Measurements from ENCODE around the gene ETF1.
A peak's percentile ranks its signal among the peaks of the same experiment; 100 is the strongest.

ETF1 gene

DNA sequence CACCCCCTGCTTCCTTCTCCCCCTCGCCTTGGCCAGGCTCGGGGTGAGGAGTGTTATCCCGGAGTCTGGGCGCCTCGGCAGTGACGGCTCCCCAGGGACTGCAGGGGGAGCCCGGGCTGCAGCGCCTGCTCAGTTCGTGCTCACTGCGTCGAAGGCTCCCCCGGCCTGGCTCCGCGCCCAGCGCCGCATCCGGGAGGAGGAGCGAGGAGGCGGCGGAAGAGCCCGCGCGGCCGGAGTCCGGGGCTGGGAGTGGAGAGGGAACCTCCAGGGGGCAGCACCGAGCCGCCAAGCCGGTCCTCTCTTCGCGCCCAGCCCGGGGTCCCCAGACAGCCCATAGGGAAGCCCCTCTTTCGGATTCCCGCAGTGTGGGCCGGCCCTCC is 79.0 kb downstream of the ETF1 start:
- DNase-seq = peak; percentile 82 to 93
- H4K12ac ChIP-seq (ENCODE audit: low read depth, low read length) = peak overlapping the region; percentile 60
- peak overlapping the region; percentile 94 for H3K27ac ChIP-seq (ENCODE audit: low read depth, low read length)
- H3K4me3 ChIP-seq (ENCODE audit: low read depth, low read length) = peak overlapping the region; percentile 92
- peaks cover 7 to 10% of the 10 kb centered on the region in 2 experiments for H3K36me3 ChIP-seq (ENCODE audit: control insufficient read depth in 1 of 2, insufficient read depth in 2 of 2, low read length in 2 of 2)
- H3K27me3 ChIP-seq (ENCODE audit: insufficient read depth, low read length) = no peaks in the 10 kb centered on the region
- H3K79me2 ChIP-seq (ENCODE audit: control insufficient read depth, insufficient read depth, low read length, poor library complexity) = peaks cover 4% of the 10 kb centered on the region
- H4K91ac ChIP-seq (ENCODE audit: low read depth, low read length) = peak overlapping the region; percentile 47
- H2BK120ac ChIP-seq (ENCODE audit: insufficient read depth, low read length, poor library complexity) = peak overlapping the region; percentile 18
- H2AFZ ChIP-seq (ENCODE audit: insufficient read depth, low read length, poor library complexity) = peak overlapping the region; percentile 74
- no CpG with 5 or more reads among the region's 34 CpGs for WGBS (ENCODE audit: extremely low coverage, insufficient coverage, insufficient read length)
- H2AK5ac ChIP-seq (ENCODE audit: low read length) = no peak overlapping the region
- peak overlapping the region; percentile 12 for H3K14ac ChIP-seq (ENCODE audit: low read length)
- H2BK12ac ChIP-seq (ENCODE audit: low read length) = no peak overlapping the region
- peak overlapping the region; percentile 98 for H3K4me2 ChIP-seq (ENCODE audit: low read length)
- H3K4ac ChIP-seq (ENCODE audit: low read depth, low read length) = no peak overlapping the region
- H4K8ac ChIP-seq (ENCODE audit: low read depth, low read length) = peak overlapping the region; percentile 69
- H3K23ac ChIP-seq (ENCODE audit: low read length) = no peak overlapping the region
- peak overlapping the region; percentile 9 for H2BK5ac ChIP-seq (ENCODE audit: low read depth, low read length, poor library complexity)
- peak overlapping the region; percentile 84 for H3K9ac ChIP-seq (ENCODE audit: low read length)
- H3K9me3 ChIP-seq (ENCODE audit: insufficient read depth, low read depth, low read length) = peaks cover 3% of the 10 kb centered on the region
- H3K79me1 ChIP-seq (ENCODE audit: low read length) = peaks cover 11% of the 10 kb centered on the region
- H3K4me1 ChIP-seq (ENCODE audit: control insufficient read depth in 1 of 2, insufficient read depth in 2 of 2, low read length in 2 of 2) = peaks cover 7 to 10% of the 10 kb centered on the region in 2 experiments
- peak overlapping the region; percentile 20 for H3K18ac ChIP-seq (ENCODE audit: low read length)

DNA sequence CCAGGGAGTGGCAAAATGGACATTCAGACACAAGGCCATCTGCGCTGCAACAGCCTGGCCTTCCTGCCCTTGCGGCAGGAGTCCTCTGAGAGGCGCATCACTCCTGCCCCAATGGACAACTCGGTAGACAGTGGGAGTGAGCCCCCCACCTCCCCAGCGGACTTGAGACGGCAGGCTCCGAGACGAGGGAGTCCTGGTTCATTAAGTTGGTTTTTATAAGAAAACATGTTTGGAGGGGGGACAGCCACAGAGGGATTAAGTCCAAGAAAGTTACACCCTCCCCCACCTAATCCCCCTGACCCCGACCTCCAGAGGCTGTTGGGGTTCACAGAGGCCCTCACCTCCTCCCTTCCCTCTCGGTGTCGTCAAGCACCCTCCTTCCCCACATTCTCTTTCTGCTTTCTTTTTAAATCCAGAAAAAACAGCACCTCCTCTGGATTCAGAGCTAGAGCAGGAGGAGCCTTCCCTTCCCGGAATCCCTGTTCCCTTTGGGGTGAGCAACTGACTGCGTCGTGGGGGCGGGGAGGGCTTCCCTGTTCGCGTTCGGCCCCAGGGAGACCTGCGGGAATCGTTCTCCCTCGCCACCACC is 79.5 kb downstream of the ETF1 start:
- H2AK5ac ChIP-seq (ENCODE audit: low read length) = no peak overlapping the region
- H3K4me3 ChIP-seq (ENCODE audit: low read depth, low read length) = peak overlapping the region; percentile 70
- H3K36me3 ChIP-seq (ENCODE audit: control insufficient read depth in 1 of 2, insufficient read depth in 2 of 2, low read length in 2 of 2) = peaks cover 7 to 10% of the 10 kb centered on the region in 2 experiments
- no peak overlapping the region for H2BK12ac ChIP-seq (ENCODE audit: low read length)
- peaks cover 4% of the 10 kb centered on the region for H3K79me2 ChIP-seq (ENCODE audit: control insufficient read depth, insufficient read depth, low read length, poor library complexity)
- H3K4ac ChIP-seq (ENCODE audit: low read depth, low read length) = peak overlapping the region; percentile 17
- peak overlapping the region; percentile 30 for H3K27ac ChIP-seq (ENCODE audit: low read depth, low read length)
- H3K79me1 ChIP-seq (ENCODE audit: low read length) = peaks cover 11% of the 10 kb centered on the region
- peak overlapping the region; percentile 24 for H2AFZ ChIP-seq (ENCODE audit: insufficient read depth, low read length, poor library complexity)
- H4K91ac ChIP-seq (ENCODE audit: low read depth, low read length) = peak overlapping the region; percentile 38
- DNase-seq = no peak
- H3K23ac ChIP-seq (ENCODE audit: low read length) = no peak overlapping the region
- H3K4me1 ChIP-seq (ENCODE audit: control insufficient read depth in 1 of 2, insufficient read depth in 2 of 2, low read length in 2 of 2) = peaks cover 7 to 10% of the 10 kb centered on the region in 2 experiments
- H3K4me2 ChIP-seq (ENCODE audit: low read length) = peak overlapping the region; percentile 98
- H3K9ac ChIP-seq (ENCODE audit: low read length) = peak overlapping the region; percentile 49
- H2BK120ac ChIP-seq (ENCODE audit: insufficient read depth, low read length, poor library complexity) = no peak overlapping the region
- H4K12ac ChIP-seq (ENCODE audit: low read depth, low read length) = peak overlapping the region; percentile 43
- WGBS (ENCODE audit: extremely low coverage, insufficient coverage, insufficient read length) = no CpG with 5 or more reads among the region's 21 CpGs
- H3K14ac ChIP-seq (ENCODE audit: low read length) = peak overlapping the region; percentile 12
- H3K27me3 ChIP-seq (ENCODE audit: insufficient read depth, low read length) = no peaks in the 10 kb centered on the region
- peak overlapping the region; percentile 68 for H4K8ac ChIP-seq (ENCODE audit: low read depth, low read length)
- H2BK5ac ChIP-seq (ENCODE audit: low read depth, low read length, poor library complexity) = peak overlapping the region; percentile 9
- H3K18ac ChIP-seq (ENCODE audit: low read length) = peak overlapping the region; percentile 20
- peaks cover 3% of the 10 kb centered on the region for H3K9me3 ChIP-seq (ENCODE audit: insufficient read depth, low read depth, low read length)

DNA sequence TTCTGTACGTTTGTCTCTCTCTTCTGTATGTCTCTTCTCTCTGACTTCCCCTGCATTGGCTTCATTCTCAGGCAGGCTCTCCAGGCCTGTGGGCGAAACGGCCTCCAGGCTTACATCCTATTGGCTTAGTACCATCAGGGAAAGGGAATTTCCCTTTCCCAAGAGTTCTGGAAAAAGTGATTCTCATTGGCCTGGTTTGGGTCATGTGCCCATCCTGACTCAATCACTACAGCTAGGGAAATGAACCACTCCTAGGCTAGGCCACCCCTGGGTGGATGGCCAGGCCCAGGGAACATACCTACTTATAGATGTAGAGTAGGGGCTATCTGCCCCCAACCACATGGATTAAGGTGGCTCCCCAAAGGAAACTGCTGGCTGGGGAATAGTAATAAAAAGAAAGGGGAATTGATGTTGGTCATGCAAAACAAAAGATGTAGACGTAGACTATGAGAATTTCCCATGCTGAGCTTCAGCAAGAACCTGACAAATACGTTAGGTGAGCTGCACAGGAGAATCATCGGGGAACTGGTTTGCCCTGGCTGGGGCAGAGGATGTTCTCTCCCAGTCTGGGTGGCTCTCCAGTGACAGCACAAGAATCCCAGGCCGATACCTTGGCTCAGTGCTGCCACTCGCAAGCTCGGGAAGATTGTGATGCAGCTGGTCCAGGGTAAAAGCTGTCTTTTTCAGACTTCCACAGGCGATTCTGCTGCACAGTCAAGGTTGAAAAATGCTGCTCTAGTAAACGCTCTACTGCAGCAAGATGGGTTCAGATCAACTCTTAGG is 81.5 kb downstream of the ETF1 start:
- Histone ChIP-seq H2BK5ac (ENCODE audit: low read depth, low read length, poor library complexity) (no peak overlapping the region), H3K4me2 (ENCODE audit: low read length) (no peak overlapping the region), H2AK5ac (ENCODE audit: low read length) (no peak overlapping the region), H3K27ac (ENCODE audit: low read depth, low read length) (no peak overlapping the region), H3K36me3 (ENCODE audit: control insufficient read depth in 1 of 2, insufficient read depth in 2 of 2, low read length in 2 of 2) (no peaks in the 10 kb centered on the region), H3K14ac (ENCODE audit: low read length) (no peak overlapping the region), H3K4me3 (ENCODE audit: low read depth, low read length) (no peak overlapping the region), H3K9me3 (ENCODE audit: insufficient read depth, low read depth, low read length) (no peaks in the 10 kb centered on the region), H3K4ac (ENCODE audit: low read depth, low read length) (no peak overlapping the region), H2AFZ (ENCODE audit: insufficient read depth, low read length, poor library complexity) (no peak overlapping the region), H3K9ac (ENCODE audit: low read length) (no peak overlapping the region), H3K79me1 (ENCODE audit: low read length) (peaks cover 11% of the 10 kb centered on the region), H4K8ac (ENCODE audit: low read depth, low read length) (no peak overlapping the region), H3K79me2 (ENCODE audit: control insufficient read depth, insufficient read depth, low read length, poor library complexity) (peaks cover 4% of the 10 kb centered on the region), H4K12ac (ENCODE audit: low read depth, low read length) (no peak overlapping the region), H2BK120ac (ENCODE audit: insufficient read depth, low read length, poor library complexity) (no peak overlapping the region), H4K91ac (ENCODE audit: low read depth, low read length) (no peak overlapping the region), H2BK12ac (ENCODE audit: low read length) (no peak overlapping the region), H3K18ac (ENCODE audit: low read length) (no peak overlapping the region), H3K4me1 (ENCODE audit: control insufficient read depth in 1 of 2, insufficient read depth in 2 of 2, low read length in 2 of 2) (peaks cover 7 to 10% of the 10 kb centered on the region in 2 experiments), H3K23ac (ENCODE audit: low read length) (no peak overlapping the region), H3K27me3 (ENCODE audit: insufficient read depth, low read length) (no peaks in the 10 kb centered on the region)
- DNase-seq = peak; percentile 40 to 68
- WGBS (ENCODE audit: extremely low coverage, insufficient coverage, insufficient read length) = no CpG with 5 or more reads among the region's 11 CpGs

DNA sequence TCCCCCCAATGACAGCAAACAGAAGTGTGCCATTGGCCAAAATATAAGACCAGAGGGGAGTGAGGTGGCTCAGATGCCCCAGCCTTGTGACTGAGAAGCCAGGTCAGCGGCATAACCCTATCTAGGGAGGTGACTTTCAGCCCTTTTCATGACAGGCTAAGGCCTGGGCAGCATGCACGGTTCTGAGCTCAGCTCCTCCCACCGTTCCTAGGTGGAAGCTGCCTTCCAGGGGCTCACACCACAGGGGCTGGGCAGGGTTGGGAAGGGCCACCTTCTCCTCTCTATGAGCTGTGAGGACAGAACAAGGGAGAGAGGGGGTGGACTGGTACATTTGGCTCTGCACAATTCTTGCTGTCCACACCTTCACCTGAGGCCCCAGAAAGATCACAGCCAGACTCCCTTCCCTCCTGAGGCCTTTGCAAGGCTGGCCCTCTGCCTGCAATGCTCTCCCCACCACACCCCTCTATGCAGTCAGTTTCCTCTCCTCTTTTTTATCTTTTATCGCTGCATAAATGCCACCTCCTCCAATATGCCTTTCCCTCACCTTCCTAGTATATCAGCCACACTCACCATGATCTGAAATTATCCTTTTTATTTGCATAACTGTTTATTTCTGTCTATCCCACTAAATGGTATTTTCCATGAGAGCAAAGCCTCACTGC is 82.9 kb downstream of the ETF1 start:
- H3K27me3 ChIP-seq (ENCODE audit: insufficient read depth, low read length) = no peaks in the 10 kb centered on the region
- peaks cover 4% of the 10 kb centered on the region for H3K79me2 ChIP-seq (ENCODE audit: control insufficient read depth, insufficient read depth, low read length, poor library complexity)
- H3K27ac ChIP-seq (ENCODE audit: low read depth, low read length) = no peak overlapping the region
- peaks cover 11% of the 10 kb centered on the region for H3K79me1 ChIP-seq (ENCODE audit: low read length)
- H2BK5ac ChIP-seq (ENCODE audit: low read depth, low read length, poor library complexity) = no peak overlapping the region
- H3K9me3 ChIP-seq (ENCODE audit: insufficient read depth, low read depth, low read length) = no peaks in the 10 kb centered on the region
- H3K18ac ChIP-seq (ENCODE audit: low read length) = no peak overlapping the region
- H2BK12ac ChIP-seq (ENCODE audit: low read length) = no peak overlapping the region
- H3K4me2 ChIP-seq (ENCODE audit: low read length) = no peak overlapping the region
- H4K12ac ChIP-seq (ENCODE audit: low read depth, low read length) = no peak overlapping the region
- no peak overlapping the region for H3K14ac ChIP-seq (ENCODE audit: low read length)
- no peak overlapping the region for H4K8ac ChIP-seq (ENCODE audit: low read depth, low read length)
- no peak for DNase-seq
- H2BK120ac ChIP-seq (ENCODE audit: insufficient read depth, low read length, poor library complexity) = no peak overlapping the region
- no peak overlapping the region for H2AK5ac ChIP-seq (ENCODE audit: low read length)
- no peak overlapping the region for H3K4me3 ChIP-seq (ENCODE audit: low read depth, low read length)
- no peak overlapping the region for H3K4ac ChIP-seq (ENCODE audit: low read depth, low read length)
- H3K36me3 ChIP-seq (ENCODE audit: control insufficient read depth in 1 of 2, insufficient read depth in 2 of 2, low read length in 2 of 2) = no peaks in the 10 kb centered on the region
- H2AFZ ChIP-seq (ENCODE audit: insufficient read depth, low read length, poor library complexity) = no peak overlapping the region
- no peak overlapping the region for H3K23ac ChIP-seq (ENCODE audit: low read length)
- no CpG with 5 or more reads among the region's 4 CpGs for WGBS (ENCODE audit: extremely low coverage, insufficient coverage, insufficient read length)
- H3K9ac ChIP-seq (ENCODE audit: low read length) = no peak overlapping the region
- no peak overlapping the region for H4K91ac ChIP-seq (ENCODE audit: low read depth, low read length)
- peaks cover 0 to 2% of the 10 kb centered on the region in 2 experiments for H3K4me1 ChIP-seq (ENCODE audit: control insufficient read depth in 1 of 2, insufficient read depth in 2 of 2, low read length in 2 of 2)

All from trophoblast cell (in vitro differentiated cells and primary cell).